ENCODE data around the gene LEMD3.

LEMD3 gene

DNA sequence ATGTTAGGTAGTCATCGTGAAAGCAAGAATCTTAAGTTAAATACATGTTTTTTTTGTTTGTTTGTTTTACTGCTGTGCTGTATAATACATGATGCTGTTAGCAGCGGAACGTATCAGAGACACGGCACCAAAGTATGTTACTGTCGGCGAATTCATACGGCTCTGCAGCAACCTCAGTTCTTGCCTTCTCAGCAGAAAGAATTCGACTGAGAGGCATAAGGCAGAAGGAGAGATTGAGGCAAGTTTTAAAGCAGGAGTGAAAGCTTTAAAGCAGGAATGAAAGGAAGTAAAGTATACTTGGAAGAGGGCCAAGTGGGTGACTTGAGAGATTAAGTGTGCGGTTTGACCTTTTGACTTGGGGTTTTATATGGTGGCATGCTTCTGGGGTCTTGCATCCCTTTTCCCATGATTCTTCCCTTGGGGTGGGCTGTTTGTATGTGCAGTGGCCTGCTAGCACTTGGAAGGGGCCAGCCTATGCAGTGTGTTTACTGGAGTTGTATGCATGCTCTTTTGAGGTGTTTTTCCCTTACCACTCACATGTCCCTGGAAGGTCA is 23.7 kb downstream of the LEMD3 start:
- Histone ChIP-seq H3F3A (ENCODE audit: low read depth) (0 out of 2 replicates have a peak, but pooled peaks cover 4% of the 10 kb centered on the region), H3K4me3 (ENCODE audit: low read length, poor library complexity, severe bottlenecking) (no peak overlapping the region), H3K27me3 (ENCODE audit: insufficient read depth, low read length, poor library complexity, severe bottlenecking) (no peaks in the 10 kb centered on the region), H3K79me2 (ENCODE audit: insufficient read depth, low read length) (peaks cover 96% of the 10 kb centered on the region), H3K9me2 (replicated peaks; ENCODE audit: low read depth, low read length) (no peaks in the 10 kb centered on the region), H2AFZ (ENCODE audit: low read length) (no peak overlapping the region), H3K9ac (ENCODE audit: low read depth, low read length, poor library complexity, severe bottlenecking) (no peak overlapping the region), H3K4me1 (ENCODE audit: insufficient read depth, low read length, poor library complexity, severe bottlenecking) (peaks cover 61% of the 10 kb centered on the region), H4K20me1 (ENCODE audit: insufficient read depth, low read length, poor library complexity, severe bottlenecking) (peaks cover 42% of the 10 kb centered on the region), H3K4me2 (ENCODE audit: low read depth, low read length, poor library complexity, severe bottlenecking) (peak overlapping the region; percentile 25), H3K36me3 (ENCODE audit: insufficient read depth, low read length) (peaks cover 7% of the 10 kb centered on the region; the same call in 1 of the 2 replicates), H3K9me3 (ENCODE audit: insufficient read depth, low read depth, low read length) (peaks cover 6% of the 10 kb centered on the region; the same call in 1 of the 2 replicates)
- TF ChIP-seq, protein P1, sequence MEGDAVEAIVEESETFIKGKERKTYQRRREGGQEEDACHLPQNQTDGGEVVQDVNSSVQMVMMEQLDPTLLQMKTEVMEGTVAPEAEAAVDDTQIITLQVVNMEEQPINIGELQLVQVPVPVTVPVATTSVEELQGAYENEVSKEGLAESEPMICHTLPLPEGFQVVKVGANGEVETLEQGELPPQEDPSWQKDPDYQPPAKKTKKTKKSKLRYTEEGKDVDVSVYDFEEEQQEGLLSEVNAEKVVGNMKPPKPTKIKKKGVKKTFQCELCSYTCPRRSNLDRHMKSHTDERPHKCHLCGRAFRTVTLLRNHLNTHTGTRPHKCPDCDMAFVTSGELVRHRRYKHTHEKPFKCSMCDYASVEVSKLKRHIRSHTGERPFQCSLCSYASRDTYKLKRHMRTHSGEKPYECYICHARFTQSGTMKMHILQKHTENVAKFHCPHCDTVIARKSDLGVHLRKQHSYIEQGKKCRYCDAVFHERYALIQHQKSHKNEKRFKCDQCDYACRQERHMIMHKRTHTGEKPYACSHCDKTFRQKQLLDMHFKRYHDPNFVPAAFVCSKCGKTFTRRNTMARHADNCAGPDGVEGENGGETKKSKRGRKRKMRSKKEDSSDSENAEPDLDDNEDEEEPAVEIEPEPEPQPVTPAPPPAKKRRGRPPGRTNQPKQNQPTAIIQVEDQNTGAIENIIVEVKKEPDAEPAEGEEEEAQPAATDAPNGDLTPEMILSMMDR (conservative IDR thresholded peaks at IDR 0.05; ENCODE audit: low read length): no peak
- TF ChIP-seq EZH2phosphoT487 (IDR thresholded peaks at IDR 0.05; ENCODE audit: borderline replicate concordance): no peak

DNA sequence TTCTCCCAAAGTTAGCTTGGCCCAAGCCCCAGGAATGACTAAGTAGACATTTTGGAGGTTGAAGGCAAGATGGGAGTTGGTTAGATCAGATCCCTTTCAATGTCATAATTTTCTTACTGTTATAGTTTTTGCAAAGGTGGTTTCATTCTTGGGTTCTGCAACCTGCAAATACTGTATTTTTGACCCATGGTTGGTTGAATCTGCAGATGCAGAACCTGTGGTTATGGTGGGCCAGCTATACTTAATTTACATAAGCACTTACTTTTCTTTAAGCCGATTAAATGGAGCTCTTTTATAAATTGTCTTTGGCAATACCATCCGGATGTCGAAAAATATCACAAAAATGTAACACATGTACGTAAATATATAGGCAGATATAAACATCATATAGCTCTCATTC is 25.6 kb downstream of the LEMD3 start:
- Histone ChIP-seq H3F3A (ENCODE audit: low read depth) (0 out of 2 replicates have a peak, but pooled peaks cover 4% of the 10 kb centered on the region), H3K36me3 (ENCODE audit: insufficient read depth, low read length) (peaks cover 7% of the 10 kb centered on the region; the same call in 1 of the 2 replicates), H4K20me1 (ENCODE audit: insufficient read depth, low read length, poor library complexity, severe bottlenecking) (peaks cover 42% of the 10 kb centered on the region), H3K4me3 (ENCODE audit: low read length, poor library complexity, severe bottlenecking) (no peak overlapping the region), H3K9ac (ENCODE audit: low read depth, low read length, poor library complexity, severe bottlenecking) (no peak overlapping the region), H3K9me3 (ENCODE audit: insufficient read depth, low read depth, low read length) (peaks cover 6% of the 10 kb centered on the region; the same call in 1 of the 2 replicates), H3K27me3 (ENCODE audit: insufficient read depth, low read length, poor library complexity, severe bottlenecking) (no peaks in the 10 kb centered on the region), H3K79me2 (ENCODE audit: insufficient read depth, low read length) (peaks cover 93% of the 10 kb centered on the region), H3K4me2 (ENCODE audit: low read depth, low read length, poor library complexity, severe bottlenecking) (no peak overlapping the region), H2AFZ (ENCODE audit: low read length) (no peak overlapping the region), H3K9me2 (replicated peaks; ENCODE audit: low read depth, low read length) (no peaks in the 10 kb centered on the region), H3K4me1 (ENCODE audit: insufficient read depth, low read length, poor library complexity, severe bottlenecking) (peaks cover 43% of the 10 kb centered on the region)
- TF ChIP-seq EZH2phosphoT487 (IDR thresholded peaks at IDR 0.05; ENCODE audit: borderline replicate concordance): no peak
- TF ChIP-seq, protein P1 (conservative IDR thresholded peaks at IDR 0.05; ENCODE audit: low read length): no peak

DNA sequence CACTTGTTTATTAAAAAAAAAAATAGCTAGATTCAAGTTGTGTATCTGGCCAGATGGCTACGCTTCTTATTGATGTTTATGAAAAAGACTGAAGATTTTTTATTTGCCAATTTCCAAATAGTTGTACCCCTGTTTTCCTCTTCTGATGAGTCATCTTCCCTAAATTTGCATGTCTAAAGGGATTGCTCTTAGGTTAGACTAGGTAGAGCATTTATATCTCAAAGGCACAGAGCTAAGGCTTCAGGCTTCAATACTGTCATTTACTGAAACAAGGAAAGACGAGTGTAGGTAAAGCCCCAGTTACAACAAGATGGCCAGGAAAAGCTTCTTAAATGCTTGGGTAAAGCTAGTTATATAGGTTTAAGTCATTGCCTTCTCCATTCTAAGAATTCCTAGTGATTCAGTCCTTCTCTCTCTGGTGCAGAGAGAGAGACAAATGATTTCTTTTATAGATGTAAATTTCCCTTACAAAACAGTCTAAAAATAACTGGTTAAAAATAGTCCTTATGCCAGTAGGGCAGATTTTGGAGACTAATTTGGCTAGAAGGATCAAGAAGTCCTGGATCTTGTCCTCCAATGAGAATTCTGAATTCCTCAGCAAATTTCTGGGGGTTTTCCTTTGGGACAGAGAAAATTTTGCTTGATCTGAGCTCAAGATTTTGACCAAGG is 26.1 kb downstream of the LEMD3 start:
- Histone ChIP-seq H3K9me3 (ENCODE audit: insufficient read depth, low read depth, low read length) (peaks cover 6% of the 10 kb centered on the region; the same call in 1 of the 2 replicates), H4K20me1 (ENCODE audit: insufficient read depth, low read length, poor library complexity, severe bottlenecking) (peaks cover 38% of the 10 kb centered on the region), H3K79me2 (ENCODE audit: insufficient read depth, low read length) (peaks cover 93% of the 10 kb centered on the region), H2AFZ (ENCODE audit: low read length) (no peak overlapping the region), H3K9me2 (replicated peaks; ENCODE audit: low read depth, low read length) (no peaks in the 10 kb centered on the region), H3K4me3 (ENCODE audit: low read length, poor library complexity, severe bottlenecking) (no peak overlapping the region), H3K9ac (ENCODE audit: low read depth, low read length, poor library complexity, severe bottlenecking) (no peak overlapping the region), H3F3A (ENCODE audit: low read depth) (0 out of 2 replicates have a peak, but pooled peaks cover 4% of the 10 kb centered on the region), H3K4me1 (ENCODE audit: insufficient read depth, low read length, poor library complexity, severe bottlenecking) (peaks cover 38% of the 10 kb centered on the region), H3K4me2 (ENCODE audit: low read depth, low read length, poor library complexity, severe bottlenecking) (no peak overlapping the region), H3K36me3 (ENCODE audit: insufficient read depth, low read length) (peaks cover 7% of the 10 kb centered on the region; the same call in 1 of the 2 replicates), H3K27me3 (ENCODE audit: insufficient read depth, low read length, poor library complexity, severe bottlenecking) (no peaks in the 10 kb centered on the region)
- TF ChIP-seq, protein P1 (conservative IDR thresholded peaks at IDR 0.05; ENCODE audit: low read length): no peak
- TF ChIP-seq EZH2phosphoT487 (IDR thresholded peaks at IDR 0.05; ENCODE audit: borderline replicate concordance): no peak
